ENCODE results near the gene HOXA6. TPM values are rescaled to one million over a fixed set of nuclear protein-coding genes. Genes with fewer than 3 reads are reported as not detected.
A peak's percentile ranks its signal among the peaks of the same experiment; 100 is the strongest.

Gene HOXA6
- total RNA-seq, 1 donor from 2014 or later, result not detected

DNA sequence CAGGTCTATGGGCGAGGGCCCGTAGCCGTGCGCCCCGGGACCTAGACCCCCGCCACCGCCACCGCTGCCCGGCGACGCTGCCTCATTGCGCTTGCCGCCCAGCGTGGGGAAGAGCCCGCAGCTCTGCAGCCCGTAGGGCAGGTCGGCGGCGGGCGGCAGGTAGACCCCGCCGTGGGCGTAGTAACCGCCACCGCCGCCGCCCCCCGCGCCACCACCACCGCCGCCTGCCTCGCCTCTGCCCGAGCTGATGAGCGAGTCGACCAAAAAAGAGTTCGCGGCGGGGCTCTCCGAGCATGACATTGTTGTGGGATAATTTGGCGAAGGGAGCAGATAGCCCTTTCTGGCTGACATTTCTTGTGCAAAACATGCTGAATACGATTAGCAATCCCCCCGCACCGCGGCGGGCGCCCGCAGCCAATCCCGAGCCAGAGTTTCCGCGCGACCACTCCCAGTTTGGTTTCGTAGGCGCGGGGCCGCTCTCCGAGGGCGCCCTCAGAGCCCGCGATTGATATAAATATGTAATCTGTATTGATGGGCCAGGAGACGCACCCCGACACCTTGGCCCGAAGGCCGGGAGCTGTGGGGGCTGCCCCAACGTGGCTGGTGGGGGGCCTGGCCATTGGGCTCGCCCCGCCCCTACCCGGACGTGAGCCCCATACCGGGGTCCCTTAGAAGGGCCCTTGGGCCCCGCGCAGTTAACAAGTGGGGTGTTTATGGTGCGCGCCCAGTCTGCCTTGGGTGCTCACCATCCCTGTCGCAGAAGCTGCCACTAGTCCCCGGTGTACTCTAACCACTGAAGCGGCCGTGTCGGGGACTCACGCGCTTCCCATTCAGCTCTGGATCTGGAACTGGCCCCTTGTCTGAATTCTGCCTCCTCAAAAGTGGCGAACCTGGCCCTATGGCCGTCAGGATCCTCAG, 26.6 kb upstream of the HOXA6 start, which contains the start of gene HOXA10:
Gene HOXA10 (minus strand): TSS at position 365 of the 918 bp plus-strand sequence. CDS start 14 bp downstream, at position 351.
- Mint-ChIP-seq H3K27me3 (ENCODE audit: low read depth) (peaks cover 62% of the 10 kb centered on the region), H3K4me1 (ENCODE audit: low read depth) (peaks cover 2% of the 10 kb centered on the region), H3K27ac (no peak within 1 kb of the TSS), H3K36me3 (ENCODE audit: low read depth) (no peaks in the 10 kb centered on the region), H3K9me3 (no peaks in the 10 kb centered on the region), H3K4me3 (ENCODE audit: low read depth) (no peak within 1 kb of the TSS)
- DNase-seq (ENCODE audit: low spot score), result no peak
- intact Hi-C loops (cut with micrococcal nuclease), result no loop called here

DNA sequence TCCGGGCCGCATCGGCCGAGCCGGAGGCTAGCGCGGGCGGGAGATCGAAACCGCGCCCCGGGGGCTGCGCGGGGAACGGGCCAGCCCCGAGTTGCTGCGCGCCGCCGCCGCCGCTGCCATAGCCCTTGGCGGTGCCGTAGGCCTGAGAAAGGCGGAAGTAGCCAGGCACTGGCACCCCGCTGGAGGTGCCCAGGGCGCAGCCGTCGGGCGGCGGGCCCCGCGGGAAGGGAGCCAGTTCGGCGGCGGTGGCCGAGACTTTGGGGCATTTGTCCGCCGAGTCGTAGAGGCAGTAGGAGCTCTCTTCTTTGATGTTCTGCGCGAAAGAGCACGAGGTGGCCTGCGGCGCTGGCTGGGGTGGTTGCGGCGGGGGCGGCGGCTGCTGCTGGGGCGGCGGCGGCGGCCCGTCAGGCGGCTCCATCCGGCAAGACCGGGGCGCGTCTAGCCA, 26.0 kb upstream of the HOXA6 start:
- H3K4me1 Mint-ChIP-seq (ENCODE audit: low read depth), result peaks cover 2% of the 10 kb centered on the region
- H3K9me3 Mint-ChIP-seq, result no peaks in the 10 kb centered on the region
- intact Hi-C loops (cut with micrococcal nuclease), result no loop called here
- DNase-seq (ENCODE audit: low spot score), result no peak
- no peak overlapping the region for H3K4me3 Mint-ChIP-seq (ENCODE audit: low read depth)
- H3K27ac Mint-ChIP-seq, result no peak overlapping the region
- peaks cover 60% of the 10 kb centered on the region for H3K27me3 Mint-ChIP-seq (ENCODE audit: low read depth)
- no peaks in the 10 kb centered on the region for H3K36me3 Mint-ChIP-seq (ENCODE audit: low read depth)

DNA sequence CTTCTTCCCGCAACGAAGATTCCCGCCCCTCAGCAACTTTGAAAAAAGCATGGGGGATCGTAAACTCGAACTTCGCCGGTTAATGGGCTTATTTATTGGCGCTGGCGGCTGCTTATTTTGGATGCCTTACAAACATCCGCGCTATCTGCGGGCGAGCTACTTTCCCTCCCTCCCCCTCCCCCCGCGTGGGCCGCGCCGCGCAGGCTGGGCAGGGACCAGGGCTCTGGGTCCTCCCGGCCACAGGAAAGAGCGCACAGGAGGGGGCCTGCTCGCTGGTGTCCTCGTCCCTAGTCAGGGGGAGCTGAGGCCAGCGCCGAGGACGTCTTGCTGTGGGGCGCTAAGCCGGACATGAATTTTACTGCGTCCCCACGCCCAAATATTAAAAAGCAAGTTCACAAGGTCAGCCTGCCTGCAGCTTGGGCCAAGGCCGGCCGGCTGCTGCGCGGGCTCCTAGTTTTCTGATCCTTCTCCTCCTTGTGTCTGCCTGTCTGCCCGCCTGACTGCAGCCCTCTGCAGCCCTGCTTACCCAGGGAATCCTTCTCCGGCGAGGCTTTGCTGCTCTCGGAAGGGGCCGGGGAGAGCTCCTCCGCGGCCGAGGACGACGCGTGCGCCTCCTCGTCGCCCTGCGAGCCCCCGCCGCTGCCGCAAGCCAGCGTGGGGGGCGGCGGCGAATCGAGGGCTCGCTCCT, 25.4 kb upstream of the HOXA6 start:
- no peaks in the 10 kb centered on the region for H3K36me3 Mint-ChIP-seq (ENCODE audit: low read depth)
- H3K4me3 Mint-ChIP-seq (ENCODE audit: low read depth), result no peak overlapping the region
- no peaks in the 10 kb centered on the region for H3K9me3 Mint-ChIP-seq
- peaks cover 2% of the 10 kb centered on the region for H3K4me1 Mint-ChIP-seq (ENCODE audit: low read depth)
- no peak overlapping the region for H3K27ac Mint-ChIP-seq
- H3K27me3 Mint-ChIP-seq (ENCODE audit: low read depth), result peaks cover 64% of the 10 kb centered on the region
- DNase-seq (ENCODE audit: low spot score), result no peak
- intact Hi-C loops (cut with micrococcal nuclease), result loop anchor here (1.0 kb wide), 1 partner anchor 15 kb away; no protein-coding TSS in a partner anchor

DNA sequence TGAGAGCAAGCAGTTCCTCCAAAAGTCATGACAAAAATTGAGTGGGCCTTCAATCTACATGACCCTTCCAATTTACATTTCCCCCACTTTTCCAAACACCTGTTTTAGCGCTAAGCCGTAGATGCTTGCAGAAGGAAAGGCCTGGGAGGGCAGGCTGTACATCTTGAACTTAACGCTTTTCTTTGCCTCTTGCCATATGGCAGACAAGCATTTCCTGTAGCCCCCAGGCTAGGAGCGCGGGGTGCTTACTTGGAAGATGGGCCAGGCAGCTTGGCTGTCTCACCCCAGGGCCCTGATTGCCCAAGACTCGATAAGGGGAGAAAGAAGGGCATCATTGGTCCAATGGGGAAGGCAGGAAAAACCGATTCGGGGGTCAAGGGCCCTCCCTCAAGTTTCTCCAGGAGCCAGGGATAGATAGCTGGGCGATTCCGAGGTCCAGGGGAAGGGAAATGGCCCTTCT, 24.8 kb upstream of the HOXA6 start:
- Mint-ChIP-seq H3K4me1 (ENCODE audit: low read depth) (peaks cover 2% of the 10 kb centered on the region), H3K9me3 (no peaks in the 10 kb centered on the region), H3K36me3 (ENCODE audit: low read depth) (no peaks in the 10 kb centered on the region), H3K27ac (peak overlapping the region; percentile 12), H3K27me3 (ENCODE audit: low read depth) (peaks cover 64% of the 10 kb centered on the region), H3K4me3 (ENCODE audit: low read depth) (no peak overlapping the region)
- no peak for DNase-seq (ENCODE audit: low spot score)
- intact Hi-C loops (cut with micrococcal nuclease), result loop anchor here (1.0 kb wide), 1 partner anchor 16 kb away; no protein-coding TSS in a partner anchor

DNA sequence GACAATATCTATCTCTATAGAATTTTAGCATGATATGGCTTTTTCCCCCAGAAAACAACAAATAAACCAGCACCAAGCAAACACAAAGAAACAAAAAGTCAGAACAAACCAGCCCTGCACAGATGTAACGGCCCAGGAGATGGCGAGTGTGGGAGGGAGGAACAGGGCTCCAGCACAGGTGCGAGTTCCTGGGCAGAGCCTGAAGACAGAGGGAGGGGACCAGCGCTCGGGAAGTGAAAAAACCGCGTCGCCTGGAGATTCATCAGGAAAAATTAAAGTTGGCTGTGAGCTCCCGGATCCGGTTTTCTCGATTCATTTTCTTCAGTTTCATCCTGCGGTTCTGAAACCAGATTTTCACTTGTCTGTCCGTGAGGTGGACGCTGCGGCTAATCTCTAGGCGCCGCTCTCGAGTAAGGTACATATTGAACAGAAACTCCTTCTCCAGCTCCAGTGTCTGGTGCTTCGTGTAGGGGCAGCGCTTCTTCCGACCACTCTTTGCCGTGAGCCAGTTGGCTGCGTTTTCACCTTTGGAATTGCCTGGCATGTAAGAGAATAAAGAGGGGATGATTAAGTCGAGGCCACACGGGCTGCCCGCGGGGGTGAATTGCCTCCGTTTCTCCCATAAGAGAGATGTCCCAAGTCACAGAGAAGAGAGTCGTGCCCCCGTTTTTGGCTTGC, 24.2 kb upstream of the HOXA6 start:
- no peak for DNase-seq (ENCODE audit: low spot score)
- Mint-ChIP-seq H3K36me3 (ENCODE audit: low read depth) (no peaks in the 10 kb centered on the region), H3K27me3 (ENCODE audit: low read depth) (peaks cover 70% of the 10 kb centered on the region), H3K27ac (peak overlapping the region; percentile 12), H3K4me3 (ENCODE audit: low read depth) (no peak overlapping the region), H3K9me3 (no peaks in the 10 kb centered on the region), H3K4me1 (ENCODE audit: low read depth) (peaks cover 2% of the 10 kb centered on the region)
- intact Hi-C loops (cut with micrococcal nuclease), result loop anchor here (1.0 to 2.0 kb wide), 3 partner anchors 13 to 17 kb away; partner anchors contain the start of genes HOXA11 and HOXA7

DNA sequence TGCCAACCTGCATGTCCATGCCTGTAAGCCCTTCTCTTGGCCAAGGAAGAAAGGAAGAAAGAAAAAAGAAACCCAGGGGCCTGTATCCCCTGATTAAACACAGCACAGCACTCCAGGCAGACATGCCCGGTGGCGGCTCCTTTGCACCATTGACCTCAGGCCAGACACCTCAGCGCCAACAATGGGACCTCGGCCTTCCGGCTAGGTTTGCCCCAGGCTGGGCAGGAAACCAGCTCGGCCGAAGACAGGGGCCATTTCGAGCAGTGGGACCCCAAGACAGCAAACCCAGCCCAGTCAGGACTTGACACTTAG, 23.7 kb upstream of the HOXA6 start:
- Mint-ChIP-seq H3K4me3 (ENCODE audit: low read depth) (no peak overlapping the region), H3K9me3 (no peaks in the 10 kb centered on the region), H3K36me3 (ENCODE audit: low read depth) (no peaks in the 10 kb centered on the region), H3K27me3 (ENCODE audit: low read depth) (peaks cover 70% of the 10 kb centered on the region), H3K27ac (no peak overlapping the region), H3K4me1 (ENCODE audit: low read depth) (peaks cover 2% of the 10 kb centered on the region)
- DNase-seq (ENCODE audit: low spot score), result no peak
- intact Hi-C loops (cut with micrococcal nuclease), result loop anchor here (2.0 kb wide), 2 partner anchors 14 kb away; partner anchors contain the start of genes HOXA11 and HOXA7

DNA sequence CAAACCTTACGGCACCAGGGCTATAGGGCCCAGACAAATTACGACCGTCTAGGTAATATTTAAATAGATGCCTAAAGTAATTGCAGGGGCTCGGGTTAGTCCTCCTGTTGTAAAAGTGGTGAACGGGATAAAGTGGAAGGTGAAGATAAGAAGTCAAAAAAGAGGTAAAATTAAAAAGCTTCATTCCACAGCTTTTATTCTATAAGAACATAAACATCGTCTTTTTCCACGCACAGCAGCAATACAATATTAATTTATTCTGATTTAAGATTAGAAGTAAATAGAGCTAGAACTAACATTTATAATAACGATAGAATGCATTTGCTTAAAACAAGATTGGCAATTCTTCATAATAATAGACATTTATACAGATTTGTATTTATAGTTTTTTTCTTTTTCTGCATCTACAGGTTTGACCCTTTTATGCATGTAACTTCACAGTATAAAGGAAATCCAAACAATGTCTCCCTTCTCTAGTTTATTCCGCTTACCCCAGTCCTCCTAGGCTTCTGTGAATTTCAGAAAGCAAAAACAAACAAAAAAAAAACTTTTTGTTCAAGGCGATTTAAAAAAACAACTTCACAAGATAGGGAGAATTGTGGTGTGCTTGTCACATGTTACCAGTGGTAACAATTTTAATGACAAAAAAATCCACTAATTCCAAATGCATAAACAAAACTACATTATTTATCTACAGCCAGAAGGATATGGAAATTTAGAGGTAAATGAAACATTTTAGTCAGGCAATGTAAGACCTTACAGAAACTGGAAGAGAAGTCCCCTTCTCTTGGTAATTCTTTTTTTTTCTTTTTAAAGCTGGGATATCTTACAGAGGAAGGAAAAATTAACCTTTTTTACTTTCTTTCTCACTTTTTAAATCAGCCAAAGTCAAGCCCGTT, 23.1 kb upstream of the HOXA6 start:
- H3K9me3 Mint-ChIP-seq, result no peaks in the 10 kb centered on the region
- H3K27ac Mint-ChIP-seq, result no peak overlapping the region
- no peak for DNase-seq (ENCODE audit: low spot score)
- H3K36me3 Mint-ChIP-seq (ENCODE audit: low read depth), result no peaks in the 10 kb centered on the region
- H3K27me3 Mint-ChIP-seq (ENCODE audit: low read depth), result peaks cover 68% of the 10 kb centered on the region
- intact Hi-C loops (cut with micrococcal nuclease), result loop anchor here (2.0 kb wide), 2 partner anchors 14 kb away; partner anchors contain the start of genes HOXA11 and HOXA7
- peaks cover 4% of the 10 kb centered on the region for H3K4me1 Mint-ChIP-seq (ENCODE audit: low read depth)
- H3K4me3 Mint-ChIP-seq (ENCODE audit: low read depth), result no peak overlapping the region

DNA sequence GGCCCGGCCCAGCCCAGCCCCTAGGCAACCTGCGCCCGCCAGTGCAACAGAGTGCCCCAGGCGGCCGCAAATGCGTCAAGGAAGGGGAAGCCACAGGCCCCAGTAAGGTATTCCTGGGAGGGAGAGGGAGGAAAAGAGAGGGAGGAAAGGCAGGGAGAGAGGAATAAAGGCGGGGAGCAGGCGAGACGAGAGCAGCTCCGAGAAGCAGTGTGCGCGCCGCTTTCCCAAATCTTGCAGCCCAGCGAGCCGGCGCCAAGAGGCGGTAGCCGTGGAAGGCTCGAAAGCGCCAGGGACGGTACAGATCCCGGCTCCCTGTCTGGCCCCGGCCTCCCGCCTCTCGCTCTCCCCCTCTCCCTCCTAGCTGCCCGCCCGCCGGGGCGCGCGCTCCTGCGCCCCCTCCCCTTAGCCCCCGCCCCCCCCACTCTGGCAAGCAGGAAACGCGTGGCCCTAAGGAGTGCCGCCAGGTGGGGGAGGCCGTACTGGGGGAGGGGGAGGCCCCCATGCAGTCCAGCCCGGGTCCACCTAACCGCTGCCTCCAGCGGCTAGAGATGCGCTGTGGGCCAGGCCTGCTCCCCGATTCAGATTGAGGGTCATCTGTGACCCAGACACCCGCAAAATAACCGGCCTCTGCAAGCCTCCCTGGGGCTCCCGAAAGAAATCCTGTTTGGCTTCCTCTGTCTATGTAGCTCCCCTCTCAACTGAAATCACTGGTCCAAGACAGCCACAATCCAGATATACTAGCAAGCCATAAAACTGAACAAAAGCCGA, 22.3 kb upstream of the HOXA6 start:
- intact Hi-C loops (cut with micrococcal nuclease), result loop anchor here (2.0 kb wide), 3 partner anchors 13 to 29 kb away; partner anchors contain the start of genes HOXA11 and HOXA7
- Mint-ChIP-seq H3K36me3 (ENCODE audit: low read depth) (no peaks in the 10 kb centered on the region), H3K27ac (no peak overlapping the region)

DNA sequence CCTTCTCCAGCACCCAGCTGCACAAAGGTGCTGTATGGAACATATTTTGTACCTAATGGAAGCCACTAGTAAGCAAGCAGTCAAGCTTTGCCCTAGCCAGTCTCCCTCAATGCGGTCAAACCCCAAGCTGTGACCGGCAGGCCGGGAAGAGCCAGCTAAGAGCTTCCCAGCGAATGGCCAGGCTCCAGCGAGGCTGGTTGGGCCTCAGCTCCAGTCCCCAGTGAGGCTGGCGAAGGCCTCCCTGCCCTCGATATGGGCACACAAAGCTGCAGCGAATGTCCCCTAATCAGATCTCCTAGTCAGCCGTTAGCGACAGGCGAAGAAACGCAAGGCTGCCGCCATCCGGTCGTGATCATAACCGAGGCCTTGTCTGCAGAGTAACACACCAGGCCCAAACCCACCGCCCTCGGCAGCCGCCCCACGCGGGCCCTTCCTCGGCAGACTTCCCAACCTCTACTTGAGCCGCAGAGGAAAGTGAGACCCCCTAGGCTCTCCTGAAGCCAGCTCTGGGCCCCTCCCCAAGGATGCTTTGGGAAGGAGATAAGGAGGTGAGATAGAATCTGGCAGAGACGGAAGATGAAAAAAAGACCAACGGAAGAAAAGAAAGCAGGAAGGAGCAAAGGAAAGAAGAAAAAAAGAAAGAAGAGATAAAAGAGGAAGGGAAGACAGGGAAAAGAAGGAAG, 20.8 kb upstream of the HOXA6 start:
- no peak overlapping the region for H3K4me3 Mint-ChIP-seq (ENCODE audit: low read depth)
- no peaks in the 10 kb centered on the region for H3K9me3 Mint-ChIP-seq
- H3K4me1 Mint-ChIP-seq (ENCODE audit: low read depth), result peaks cover 5% of the 10 kb centered on the region
- H3K36me3 Mint-ChIP-seq (ENCODE audit: low read depth), result no peaks in the 10 kb centered on the region
- H3K27ac Mint-ChIP-seq, result no peak overlapping the region
- H3K27me3 Mint-ChIP-seq (ENCODE audit: low read depth), result peaks cover 73% of the 10 kb centered on the region
- intact Hi-C loops (cut with micrococcal nuclease), result loop anchor here (2.0 kb wide), 1 partner anchor 30 kb away; no protein-coding TSS in a partner anchor
- no peak for DNase-seq (ENCODE audit: low spot score)

More for the DNA sequence above, 22.3 kb upstream of the HOXA6 start:
- Mint-ChIP-seq H3K27me3 (ENCODE audit: low read depth) (peaks cover 66% of the 10 kb centered on the region), H3K4me1 (ENCODE audit: low read depth) (peaks cover 5% of the 10 kb centered on the region), H3K9me3 (no peaks in the 10 kb centered on the region), H3K4me3 (ENCODE audit: low read depth) (no peak overlapping the region)
- DNase-seq (ENCODE audit: low spot score), result no peak

DNA sequence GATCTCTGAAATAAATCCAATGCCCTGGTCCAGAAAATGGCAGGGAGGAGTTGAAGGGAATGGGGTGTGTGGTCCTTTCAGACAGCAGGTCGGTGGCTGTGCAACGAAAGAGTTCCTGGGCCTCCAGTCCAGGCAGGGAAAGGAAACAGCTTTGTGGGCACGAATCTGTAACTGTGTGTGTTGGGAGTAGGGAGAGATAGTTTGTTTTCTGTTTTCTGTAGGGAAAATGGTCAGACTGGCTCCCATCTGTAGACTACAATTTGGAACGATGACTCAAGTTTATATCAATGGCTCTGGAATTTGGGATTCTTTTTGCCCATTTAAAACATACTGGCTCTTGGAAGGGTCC, 20.3 kb upstream of the HOXA6 start:
- H3K4me3 Mint-ChIP-seq (ENCODE audit: low read depth), result no peak overlapping the region
- intact Hi-C loops (cut with micrococcal nuclease), result loop anchor here (2.0 kb wide), 2 partner anchors 31 to 73 kb away; no protein-coding TSS in a partner anchor
- H3K27ac Mint-ChIP-seq, result no peak overlapping the region
- H3K4me1 Mint-ChIP-seq (ENCODE audit: low read depth), result peaks cover 5% of the 10 kb centered on the region
- peaks cover 78% of the 10 kb centered on the region for H3K27me3 Mint-ChIP-seq (ENCODE audit: low read depth)
- H3K9me3 Mint-ChIP-seq, result no peaks in the 10 kb centered on the region
- H3K36me3 Mint-ChIP-seq (ENCODE audit: low read depth), result no peaks in the 10 kb centered on the region
- no peak for DNase-seq (ENCODE audit: low spot score)

All from activated T-helper 2 cell treated with anti-CD3 and anti-CD28 coated beads, Interferon-gamma antibody, Interleukin-2, Interleukin-4, amounts not matched to agents 10 μg/mL and 5 μg/mL and 100 μg/mL, durations not matched to agents 14 hours and 24 hours and 36 hours (primary cell).